ENCODE results near the gene MACIR.

MACIR gene

DNA sequence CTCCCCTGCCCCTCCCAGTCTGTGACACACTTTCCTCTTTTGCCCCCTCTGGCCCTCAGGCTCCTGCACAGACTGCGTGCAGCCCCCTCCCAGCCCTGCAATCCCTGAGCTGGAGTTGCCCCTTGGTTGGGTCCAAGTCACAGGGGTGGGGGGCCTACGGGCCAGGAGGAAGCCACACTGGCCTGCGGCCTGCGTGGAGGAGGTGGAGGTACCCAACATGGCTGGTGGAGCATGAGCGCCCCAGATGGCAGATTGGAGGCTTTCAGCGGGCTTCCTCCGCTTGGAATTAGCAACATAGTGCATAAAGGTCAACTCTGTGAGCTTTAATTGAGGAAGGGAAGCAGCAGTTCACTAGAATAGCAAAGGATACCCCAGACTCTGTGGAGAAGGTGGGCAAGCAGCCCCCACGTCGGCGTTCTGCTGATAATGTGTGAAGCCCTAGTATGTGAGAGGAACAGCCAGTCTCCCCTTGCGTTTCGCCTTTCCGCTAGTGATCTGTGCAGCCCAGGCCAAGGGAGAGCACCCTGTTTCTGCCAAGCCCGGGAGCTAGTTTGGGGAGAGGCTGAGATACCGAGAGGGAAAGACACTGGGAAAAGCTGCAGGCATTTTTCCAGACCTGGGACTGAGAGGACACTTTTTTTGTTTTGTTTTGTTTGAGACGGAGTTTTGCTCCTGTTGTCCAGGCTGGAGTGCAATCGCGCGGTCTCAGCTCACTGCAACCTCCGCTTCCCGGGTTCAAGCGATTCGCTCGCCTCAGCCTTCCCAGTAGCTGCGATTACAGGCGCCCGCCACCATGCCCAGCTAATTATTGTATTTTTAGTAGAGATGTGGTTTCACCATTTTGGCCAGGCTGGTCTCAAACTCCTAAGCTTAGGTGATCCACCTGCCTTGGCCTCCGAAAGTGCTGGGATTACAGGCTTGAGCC, 35.3 kb upstream of the MACIR start:
- no peak overlapping the region for H3K27ac ChIP-seq (ENCODE audit: insufficient read depth, low read depth, low read length, poor library complexity, severe bottlenecking)
- H3K9me3 ChIP-seq (ENCODE audit: control insufficient read depth, low read length): no peaks in the 10 kb centered on the region
- H3K27me3 ChIP-seq (ENCODE audit: control insufficient read depth, insufficient read depth, low read length, poor library complexity, severe bottlenecking): no peaks in the 10 kb centered on the region
- WGBS, 2 experiments: 93% methylated on average over 28 of the region's 28 CpGs
- no peaks in the 10 kb centered on the region for H3K36me3 ChIP-seq (ENCODE audit: control insufficient read depth, insufficient read depth, low read length)
- no peaks in the 10 kb centered on the region for H3K4me1 ChIP-seq (ENCODE audit: control insufficient read depth, insufficient read depth, low read length)
- no peak overlapping the region for H3K4me3 ChIP-seq (ENCODE audit: insufficient read depth, low read depth, low read length)

DNA sequence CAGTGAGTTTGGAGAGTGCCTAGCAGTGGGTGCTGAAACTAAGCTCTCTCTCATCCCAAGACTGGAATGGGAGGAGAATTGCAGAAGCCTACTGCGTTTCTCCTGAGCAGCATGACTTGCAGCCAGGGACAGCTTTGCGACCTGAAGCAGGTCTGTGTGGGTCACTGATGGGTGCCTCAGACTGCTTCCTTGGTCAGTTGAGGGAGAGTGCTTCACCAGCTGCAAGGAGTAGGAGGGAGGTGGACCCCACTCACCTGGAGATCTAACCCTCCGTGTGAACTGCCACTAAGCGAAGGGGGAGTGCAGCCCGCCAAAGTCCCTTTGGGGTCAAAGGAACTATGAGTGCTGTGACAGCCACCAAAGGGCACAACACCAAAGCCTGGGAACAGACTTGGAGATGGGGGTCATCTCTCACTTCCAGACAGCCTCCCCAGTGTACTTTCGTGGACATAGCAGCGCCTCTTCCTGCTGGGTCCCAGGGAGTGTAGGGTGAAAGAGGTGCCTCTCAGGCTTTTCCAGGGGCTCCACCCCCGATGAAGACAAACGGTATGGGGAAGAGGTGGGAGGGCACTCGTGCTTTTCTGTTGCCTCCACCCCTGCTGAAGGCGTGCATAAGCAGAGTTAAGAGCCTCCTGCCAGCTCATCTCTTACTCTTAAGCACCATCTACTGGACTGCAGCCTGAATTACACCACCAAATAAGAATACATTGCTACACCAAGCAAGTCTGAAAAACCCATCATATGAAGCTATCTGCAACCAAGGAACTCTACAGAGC, 34.3 kb upstream of the MACIR start:
- Histone ChIP-seq H3K4me1 (ENCODE audit: control insufficient read depth, insufficient read depth, low read length) (no peaks in the 10 kb centered on the region), H3K27ac (ENCODE audit: insufficient read depth, low read depth, low read length, poor library complexity, severe bottlenecking) (no peak overlapping the region), H3K4me3 (ENCODE audit: insufficient read depth, low read depth, low read length) (no peak overlapping the region), H3K9me3 (ENCODE audit: control insufficient read depth, low read length) (no peaks in the 10 kb centered on the region), H3K36me3 (ENCODE audit: control insufficient read depth, insufficient read depth, low read length) (no peaks in the 10 kb centered on the region), H3K27me3 (ENCODE audit: control insufficient read depth, insufficient read depth, low read length, poor library complexity, severe bottlenecking) (no peaks in the 10 kb centered on the region)
- 53 to 55% methylated on average over 11 of the region's 11 CpGs for WGBS, 2 experiments

DNA sequence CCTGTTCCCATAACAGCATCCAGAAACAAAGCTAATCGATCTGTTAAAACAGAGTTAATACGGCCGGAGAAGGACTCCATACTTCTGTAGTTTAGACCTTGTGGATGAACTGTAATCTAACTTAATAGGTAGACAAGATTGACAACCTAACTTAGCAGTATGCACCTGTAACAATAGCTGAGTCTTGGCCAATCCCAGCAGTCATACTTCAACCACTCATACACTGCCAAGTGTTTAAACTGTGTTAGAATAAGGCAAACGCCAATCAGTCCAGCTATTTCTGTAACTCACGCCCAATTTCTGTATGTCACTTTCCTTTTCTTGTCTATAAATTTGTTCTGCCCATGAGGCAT, 33.7 kb upstream of the MACIR start:
- Histone ChIP-seq H3K4me1 (ENCODE audit: control insufficient read depth, insufficient read depth, low read length) (no peaks in the 10 kb centered on the region), H3K27me3 (ENCODE audit: control insufficient read depth, insufficient read depth, low read length, poor library complexity, severe bottlenecking) (no peaks in the 10 kb centered on the region), H3K4me3 (ENCODE audit: insufficient read depth, low read depth, low read length) (no peak overlapping the region), H3K27ac (ENCODE audit: insufficient read depth, low read depth, low read length, poor library complexity, severe bottlenecking) (no peak overlapping the region), H3K9me3 (ENCODE audit: control insufficient read depth, low read length) (no peaks in the 10 kb centered on the region), H3K36me3 (ENCODE audit: control insufficient read depth, insufficient read depth, low read length) (no peaks in the 10 kb centered on the region)
- WGBS, 2 experiments: 56 to 82% methylated on average over 5 of the region's 5 CpGs

DNA sequence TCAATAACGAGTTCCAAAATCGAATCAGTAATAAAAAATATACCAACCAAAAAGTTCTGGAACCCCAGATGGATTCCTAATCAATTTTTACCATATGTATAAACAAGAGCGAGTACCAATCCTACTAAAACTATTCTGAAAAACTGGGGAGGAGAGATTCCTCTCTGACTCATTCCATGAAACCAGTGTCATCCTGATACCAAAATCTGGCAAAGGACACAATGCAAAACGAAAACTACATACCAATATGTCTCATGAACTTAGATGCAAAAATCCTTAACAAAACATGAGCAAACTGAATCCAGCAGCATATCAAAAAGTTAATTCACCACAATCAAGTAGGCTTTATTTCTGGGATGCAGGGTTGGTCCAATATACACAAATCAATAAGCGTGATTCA, 30.5 kb upstream of the MACIR start:
- H3K4me1 ChIP-seq (ENCODE audit: control insufficient read depth, insufficient read depth, low read length): no peaks in the 10 kb centered on the region
- no peaks in the 10 kb centered on the region for H3K9me3 ChIP-seq (ENCODE audit: control insufficient read depth, low read length)
- H3K27me3 ChIP-seq (ENCODE audit: control insufficient read depth, insufficient read depth, low read length, poor library complexity, severe bottlenecking): no peaks in the 10 kb centered on the region
- H3K27ac ChIP-seq (ENCODE audit: insufficient read depth, low read depth, low read length, poor library complexity, severe bottlenecking): no peak overlapping the region
- 90 to 94% methylated on average over 5 of the region's 5 CpGs for WGBS, 2 experiments
- H3K4me3 ChIP-seq (ENCODE audit: insufficient read depth, low read depth, low read length): no peak overlapping the region
- no peaks in the 10 kb centered on the region for H3K36me3 ChIP-seq (ENCODE audit: control insufficient read depth, insufficient read depth, low read length)

DNA sequence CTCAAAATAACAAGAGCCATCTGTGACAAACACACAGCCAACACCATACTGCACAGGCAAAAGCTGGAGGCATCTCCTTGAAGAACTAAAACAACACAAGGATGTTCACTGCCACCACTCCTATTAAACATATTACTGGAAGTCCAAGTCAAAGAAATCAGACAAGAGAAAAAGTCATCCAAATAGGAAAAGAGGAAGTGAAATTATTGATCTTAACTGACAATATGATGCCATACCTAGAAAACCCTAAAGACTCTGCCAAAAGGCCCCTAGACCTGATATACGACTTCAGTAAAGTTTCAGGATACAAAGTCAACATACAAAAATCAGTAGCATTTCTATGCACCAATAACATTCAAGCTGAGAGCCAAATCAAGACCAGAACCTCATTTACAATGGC, 30.0 kb upstream of the MACIR start:
- WGBS, 2 experiments: 86 to 93% methylated on average over 1 of the region's 1 CpG
- Histone ChIP-seq H3K4me3 (ENCODE audit: insufficient read depth, low read depth, low read length) (no peak overlapping the region), H3K36me3 (ENCODE audit: control insufficient read depth, insufficient read depth, low read length) (no peaks in the 10 kb centered on the region), H3K27me3 (ENCODE audit: control insufficient read depth, insufficient read depth, low read length, poor library complexity, severe bottlenecking) (no peaks in the 10 kb centered on the region), H3K27ac (ENCODE audit: insufficient read depth, low read depth, low read length, poor library complexity, severe bottlenecking) (no peak overlapping the region), H3K4me1 (ENCODE audit: control insufficient read depth, insufficient read depth, low read length) (no peaks in the 10 kb centered on the region), H3K9me3 (ENCODE audit: control insufficient read depth, low read length) (no peaks in the 10 kb centered on the region)

DNA sequence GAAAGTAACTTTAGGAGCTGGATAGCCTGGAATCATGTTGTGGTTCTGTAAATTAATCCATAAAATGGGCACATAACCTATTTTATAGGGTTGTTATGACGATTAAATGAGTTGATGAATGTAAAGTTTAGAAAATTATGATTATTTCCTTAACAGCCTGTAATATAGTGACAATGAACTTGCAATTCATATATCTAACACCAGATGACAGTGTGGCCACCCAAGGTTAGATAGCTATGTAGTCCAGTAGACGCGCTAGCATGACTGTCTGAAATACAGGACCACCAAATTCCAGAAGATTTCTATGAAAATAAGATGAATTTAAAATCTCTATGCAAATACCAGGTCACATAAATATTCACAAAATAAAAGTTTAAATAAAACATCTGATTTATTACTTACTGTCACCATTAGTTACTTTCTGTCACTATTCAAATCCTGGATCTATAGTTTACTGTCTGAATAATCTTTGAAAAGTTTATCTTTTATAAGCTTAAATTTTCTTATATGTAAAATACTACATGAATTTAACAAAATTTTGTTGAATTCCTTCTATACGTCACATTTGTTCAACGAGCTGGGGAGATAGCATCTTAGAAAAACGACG, 26.1 kb upstream of the MACIR start:
- 86 to 93% methylated on average over 6 to 7 of the region's 7 CpGs for WGBS, 2 experiments
- Histone ChIP-seq H3K27ac (ENCODE audit: insufficient read depth, low read depth, low read length, poor library complexity, severe bottlenecking) (no peak overlapping the region), H3K4me1 (ENCODE audit: control insufficient read depth, insufficient read depth, low read length) (no peaks in the 10 kb centered on the region), H3K36me3 (ENCODE audit: control insufficient read depth, insufficient read depth, low read length) (no peaks in the 10 kb centered on the region), H3K27me3 (ENCODE audit: control insufficient read depth, insufficient read depth, low read length, poor library complexity, severe bottlenecking) (no peaks in the 10 kb centered on the region), H3K9me3 (ENCODE audit: control insufficient read depth, low read length) (no peaks in the 10 kb centered on the region), H3K4me3 (ENCODE audit: insufficient read depth, low read depth, low read length) (no peak overlapping the region)

DNA sequence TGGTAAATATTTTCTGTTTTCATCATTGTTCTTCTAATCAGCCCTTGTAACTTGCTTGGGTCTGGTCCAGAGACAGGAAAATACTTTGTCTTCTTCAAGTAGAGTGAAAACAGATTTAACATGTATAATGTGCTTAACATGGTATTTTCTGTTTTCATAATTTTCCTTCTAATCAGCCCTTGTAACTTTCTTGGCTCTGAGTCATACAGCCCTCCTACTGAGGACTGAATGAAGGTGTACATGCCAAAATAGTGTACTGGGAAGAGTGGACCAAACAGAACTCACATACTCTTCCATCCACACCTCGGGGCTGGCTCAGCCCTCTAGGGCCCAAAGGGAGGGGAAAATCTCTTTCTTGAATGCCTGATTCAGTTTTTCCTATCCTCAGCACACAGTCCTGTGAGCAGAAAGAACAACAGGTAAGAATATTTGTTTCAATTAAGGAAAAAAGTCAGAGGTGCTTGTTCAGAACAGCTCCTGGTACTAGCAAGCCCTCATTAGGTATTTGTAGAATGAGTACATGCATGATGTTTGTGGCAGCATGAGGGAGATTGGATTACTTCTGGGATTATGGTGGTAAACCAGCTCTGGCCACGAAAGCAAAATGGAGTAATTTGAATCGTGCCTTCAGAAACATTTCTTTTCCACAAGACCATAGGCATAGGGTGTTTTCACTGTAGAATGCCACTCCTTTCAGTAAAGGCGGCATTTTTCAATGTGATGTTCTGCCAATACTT, 24.2 kb upstream of the MACIR start:
- Histone ChIP-seq H3K27ac (ENCODE audit: insufficient read depth, low read depth, low read length, poor library complexity, severe bottlenecking) (no peak overlapping the region), H3K27me3 (ENCODE audit: control insufficient read depth, insufficient read depth, low read length, poor library complexity, severe bottlenecking) (no peaks in the 10 kb centered on the region), H3K4me3 (ENCODE audit: insufficient read depth, low read depth, low read length) (no peak overlapping the region), H3K9me3 (ENCODE audit: control insufficient read depth, low read length) (no peaks in the 10 kb centered on the region), H3K4me1 (ENCODE audit: control insufficient read depth, insufficient read depth, low read length) (no peaks in the 10 kb centered on the region), H3K36me3 (ENCODE audit: control insufficient read depth, insufficient read depth, low read length) (no peaks in the 10 kb centered on the region)
- 91 to 94% methylated on average over 3 of the region's 4 CpGs for WGBS, 2 experiments

DNA sequence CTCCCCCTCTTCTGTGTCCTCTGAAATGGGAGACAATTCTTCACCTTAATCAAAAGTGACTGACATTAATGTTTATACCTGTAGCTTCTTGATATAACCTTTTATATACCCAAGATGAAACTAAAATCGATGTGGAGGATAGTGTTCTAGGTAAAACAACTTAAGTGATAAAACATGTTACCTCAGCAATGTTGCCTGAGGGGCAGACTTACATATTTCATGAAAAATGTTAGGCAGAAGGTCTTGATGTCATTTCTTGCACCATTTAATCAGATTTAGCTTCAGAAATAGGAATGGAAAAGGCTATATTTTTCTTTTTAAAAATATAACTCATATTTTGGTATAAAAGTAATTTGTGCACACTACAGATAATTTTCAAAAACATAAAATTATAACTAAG, 22.7 kb upstream of the MACIR start:
- no peaks in the 10 kb centered on the region for H3K27me3 ChIP-seq (ENCODE audit: control insufficient read depth, insufficient read depth, low read length, poor library complexity, severe bottlenecking)
- no peaks in the 10 kb centered on the region for H3K4me1 ChIP-seq (ENCODE audit: control insufficient read depth, insufficient read depth, low read length)
- H3K9me3 ChIP-seq (ENCODE audit: control insufficient read depth, low read length): no peaks in the 10 kb centered on the region
- H3K36me3 ChIP-seq (ENCODE audit: control insufficient read depth, insufficient read depth, low read length): no peaks in the 10 kb centered on the region
- WGBS, 2 experiments: 100% methylated on average over 1 of the region's 1 CpG; no CpG with 5 or more reads in 1 of the 2 experiments
- no peak overlapping the region for H3K27ac ChIP-seq (ENCODE audit: insufficient read depth, low read depth, low read length, poor library complexity, severe bottlenecking)
- H3K4me3 ChIP-seq (ENCODE audit: insufficient read depth, low read depth, low read length): no peak overlapping the region

DNA sequence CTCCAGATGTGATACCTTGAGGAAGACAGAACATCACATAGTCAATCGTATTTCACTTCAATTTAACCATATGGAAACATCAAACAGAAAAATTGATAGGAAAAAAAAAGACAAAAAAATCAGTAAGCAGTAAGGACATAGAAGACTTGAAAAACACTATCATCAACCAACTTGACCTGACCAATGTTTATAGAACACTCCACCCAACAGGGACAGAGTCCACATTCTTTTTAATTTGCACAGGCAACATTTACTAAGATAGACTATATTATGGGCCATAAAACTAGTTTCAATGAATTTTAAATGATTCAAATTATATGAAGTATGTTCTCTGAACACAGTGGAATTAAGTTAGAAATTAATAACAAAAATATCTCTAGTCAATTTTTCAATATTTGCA, 20.8 kb upstream of the MACIR start:
- Histone ChIP-seq H3K9me3 (ENCODE audit: control insufficient read depth, low read length) (no peaks in the 10 kb centered on the region), H3K27me3 (ENCODE audit: control insufficient read depth, insufficient read depth, low read length, poor library complexity, severe bottlenecking) (no peaks in the 10 kb centered on the region), H3K36me3 (ENCODE audit: control insufficient read depth, insufficient read depth, low read length) (no peaks in the 10 kb centered on the region), H3K4me3 (ENCODE audit: insufficient read depth, low read depth, low read length) (no peak overlapping the region), H3K4me1 (ENCODE audit: control insufficient read depth, insufficient read depth, low read length) (no peaks in the 10 kb centered on the region), H3K27ac (ENCODE audit: insufficient read depth, low read depth, low read length, poor library complexity, severe bottlenecking) (no peak overlapping the region)
- 83% methylated on average over 1 of the region's 1 CpG; no CpG with 5 or more reads in 1 of the 2 experiments for WGBS, 2 experiments

Measured in ectodermal cell (in vitro differentiated cells).